ENCODE data around the gene ALDH2. TPM values are rescaled to one million over a fixed set of nuclear protein-coding genes. Genes with fewer than 3 reads are reported as not detected.

Gene ALDH2
- total RNA-seq, 1 experiment from 2014 or later, result not detected

- CTCF ChIA-PET, result interaction anchor here (0.8 to 1.0 kb wide), 2 partner anchors 57 to 67 kb away, joined by 3 read pairs; no protein-coding TSS in a partner anchor
- POLR2A ChIA-PET, result interaction anchor here (0.6 to 3.6 kb wide), 18 partner anchors 9 to 1095 kb away, joined by 3 to 26 read pairs (median 4); partner anchors contain the start of genes ACAD10, BRAP, ERP29 and TMEM116
Observed at GRCh38 chr12:111842556-111843396, 76.0 kb downstream of the ALDH2 start.

GRCh38 chr12:111846016-111846415, 79.3 kb downstream of the ALDH2 start:
- no peak for DNase-seq (ENCODE audit: unreplicated experiment)
- ChIA-PET CTCF (interaction anchor here (0.7 to 1.1 kb wide), 2 partner anchors 33 to 43 kb away, joined by 3 to 4 read pairs; no protein-coding TSS in a partner anchor), POLR2A (interaction anchor here (1.3 kb wide), 1 partner anchor 160 kb away, joined by 4 read pairs; the partner anchor contains the start of genes ACAD10 and BRAP)
- intact Hi-C loops (cut with micrococcal nuclease), result loop anchor here (10.0 kb wide), 1 partner anchor 539 kb away; the partner anchor contains the start of gene HECTD4
- BruUV-seq (replicated peaks), result no TSS peak
- H3K36me3 Mint-ChIP-seq (ENCODE audit: insufficient read depth, unreplicated experiment), result peaks cover 48% of the 10 kb centered on the region
- H3K27ac Mint-ChIP-seq (ENCODE audit: low read depth, unreplicated experiment), result peak overlapping the region; percentile 32
- peaks cover 5% of the 10 kb centered on the region for H3K9me3 Mint-ChIP-seq (ENCODE audit: unreplicated experiment)
- no peaks in the 10 kb centered on the region for H3K27me3 Mint-ChIP-seq (ENCODE audit: insufficient read depth, unreplicated experiment)
- peaks cover 15% of the 10 kb centered on the region for H3K4me1 Mint-ChIP-seq (ENCODE audit: insufficient read depth, unreplicated experiment)
- no peak for TF ChIP-seq CTCF (IDR thresholded peaks at IDR 0.05; ENCODE audit: unreplicated experiment)
- no peak overlapping the region for H3K4me3 Mint-ChIP-seq (ENCODE audit: unreplicated experiment)

More at GRCh38 chr12:111842556-111843396, 76.0 kb downstream of the ALDH2 start:
- peak overlapping the region; percentile 93 for H3K4me3 Mint-ChIP-seq (ENCODE audit: unreplicated experiment)
- H3K27ac Mint-ChIP-seq (ENCODE audit: low read depth, unreplicated experiment), result peak overlapping the region; percentile 99
- peaks cover 33% of the 10 kb centered on the region for H3K36me3 Mint-ChIP-seq (ENCODE audit: insufficient read depth, unreplicated experiment)
- no peaks in the 10 kb centered on the region for H3K27me3 Mint-ChIP-seq (ENCODE audit: insufficient read depth, unreplicated experiment)
- H3K9me3 Mint-ChIP-seq (ENCODE audit: unreplicated experiment), result no peaks in the 10 kb centered on the region
- intact Hi-C loops (cut with micrococcal nuclease), result loop anchor here (10.0 kb wide), 1 partner anchor 542 kb away; the partner anchor contains the start of gene HECTD4
- DNase-seq (ENCODE audit: unreplicated experiment), result peak; percentile 23
- TF ChIP-seq CTCF (IDR thresholded peaks at IDR 0.05; ENCODE audit: unreplicated experiment), result no peak
- TSS peak; percentile 50 for BruUV-seq (replicated peaks)
- H3K4me1 Mint-ChIP-seq (ENCODE audit: insufficient read depth, unreplicated experiment), result peaks cover 26% of the 10 kb centered on the region

GRCh38 chr12:111850526-111850925, 83.8 kb downstream of the ALDH2 start:
- Mint-ChIP-seq H3K4me1 (ENCODE audit: insufficient read depth, unreplicated experiment) (no peaks in the 10 kb centered on the region), H3K36me3 (ENCODE audit: insufficient read depth, unreplicated experiment) (peaks cover 55% of the 10 kb centered on the region), H3K9me3 (ENCODE audit: unreplicated experiment) (peaks cover 5% of the 10 kb centered on the region), H3K4me3 (ENCODE audit: unreplicated experiment) (no peak overlapping the region), H3K27me3 (ENCODE audit: insufficient read depth, unreplicated experiment) (no peaks in the 10 kb centered on the region), H3K27ac (ENCODE audit: low read depth, unreplicated experiment) (no peak overlapping the region)
- intact Hi-C loops (cut with micrococcal nuclease), result no loop called here
- ChIA-PET CTCF (interaction anchor here (0.6 kb wide), 1 partner anchor 9 kb away, joined by 3 read pairs; no protein-coding TSS in a partner anchor), POLR2A (interaction anchor here (0.6 to 3.0 kb wide), 3 partner anchors 8 to 163 kb away, joined by 3 to 21 read pairs (median 6); partner anchors contain the start of genes ERP29 and MAPKAPK5)
- DNase-seq (ENCODE audit: unreplicated experiment), result no peak
- no TSS peak for BruUV-seq (replicated peaks)
- TF ChIP-seq CTCF (IDR thresholded peaks at IDR 0.05; ENCODE audit: unreplicated experiment), result no peak

- H3K36me3 Mint-ChIP-seq (ENCODE audit: insufficient read depth, unreplicated experiment), result peaks cover 21% of the 10 kb centered on the region
- H3K4me1 Mint-ChIP-seq (ENCODE audit: insufficient read depth, unreplicated experiment), result no peaks in the 10 kb centered on the region
- ChIA-PET CTCF (no interaction called here), POLR2A (interaction anchor here (2.3 kb wide), 1 partner anchor 17 kb away, joined by 10 read pairs; the partner anchor contains the start of gene MAPKAPK5)
- intact Hi-C loops (cut with micrococcal nuclease), result no loop called here
- H3K27me3 Mint-ChIP-seq (ENCODE audit: insufficient read depth, unreplicated experiment), result no peaks in the 10 kb centered on the region
- TF ChIP-seq CTCF (IDR thresholded peaks at IDR 0.05; ENCODE audit: unreplicated experiment), result no peak
- H3K4me3 Mint-ChIP-seq (ENCODE audit: unreplicated experiment), result no peak overlapping the region
- H3K27ac Mint-ChIP-seq (ENCODE audit: low read depth, unreplicated experiment), result no peak overlapping the region
- no peak for DNase-seq (ENCODE audit: unreplicated experiment)
- BruUV-seq (replicated peaks), result no TSS peak
- peaks cover 6% of the 10 kb centered on the region for H3K9me3 Mint-ChIP-seq (ENCODE audit: unreplicated experiment)
Observed at GRCh38 chr12:111858186-111858585, 91.5 kb downstream of the ALDH2 start.

All from MCF 10A (cell line).